NCI-H146 treated with DMSO at 0.1 percent for 48 hours (cell line): ENCODE measurements around the gene GLI3.

Experiments
- DNase-seq: peaks from one replicate; lab custom pipeline; 2025; ENCODE audit not compliant: unreplicated experiment; lab: John Stamatoyannopoulos, UW

GLI3 gene

DNA sequence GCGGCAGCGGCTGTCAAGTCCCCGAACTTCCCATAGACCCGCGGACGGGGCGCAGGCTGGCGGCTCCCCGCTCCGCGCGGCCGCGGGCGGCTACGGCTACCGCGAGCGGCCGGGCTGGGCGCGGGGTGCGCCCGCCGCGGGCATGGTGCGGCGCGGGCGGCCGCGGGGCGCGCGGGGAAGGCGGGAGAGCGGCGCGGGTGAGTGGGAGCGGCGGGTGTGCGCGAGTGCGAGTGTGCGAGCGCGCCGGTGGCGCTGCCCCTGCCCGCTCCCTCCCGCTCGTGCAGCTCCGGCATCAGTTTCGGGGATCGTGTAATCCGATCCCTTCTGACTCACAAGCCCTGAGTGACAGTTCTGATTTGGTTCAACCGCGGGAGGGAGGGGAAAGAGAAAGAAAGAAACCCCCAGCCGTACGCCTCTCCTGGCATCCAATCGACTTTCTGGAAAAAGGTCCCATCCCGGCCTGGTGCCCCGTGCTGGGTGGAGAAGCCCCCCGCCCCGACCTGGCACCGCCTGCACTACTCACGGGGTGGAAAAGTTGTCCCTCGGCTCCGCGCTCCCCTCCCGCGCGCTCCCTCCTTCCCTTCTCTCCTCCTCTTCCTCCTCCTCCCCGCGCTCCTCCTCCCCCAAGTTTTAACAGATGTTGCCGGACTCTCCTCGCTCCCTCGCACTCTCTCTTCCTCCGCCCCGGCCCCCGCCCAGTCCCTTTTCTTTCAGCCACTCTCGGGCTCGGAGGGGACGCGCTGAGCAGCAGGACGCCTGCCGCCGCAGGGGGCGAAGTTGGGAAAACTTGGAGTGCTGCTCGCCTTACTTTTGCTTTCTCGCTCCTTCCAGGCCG, at the start of gene GLI3:
TSS of gene GLI3 (minus strand) at position 234 of the 835 bp plus-strand sequence. CDS start 13,956 bp downstream, outside the sequence.
- DNase-seq = no peak

DNA sequence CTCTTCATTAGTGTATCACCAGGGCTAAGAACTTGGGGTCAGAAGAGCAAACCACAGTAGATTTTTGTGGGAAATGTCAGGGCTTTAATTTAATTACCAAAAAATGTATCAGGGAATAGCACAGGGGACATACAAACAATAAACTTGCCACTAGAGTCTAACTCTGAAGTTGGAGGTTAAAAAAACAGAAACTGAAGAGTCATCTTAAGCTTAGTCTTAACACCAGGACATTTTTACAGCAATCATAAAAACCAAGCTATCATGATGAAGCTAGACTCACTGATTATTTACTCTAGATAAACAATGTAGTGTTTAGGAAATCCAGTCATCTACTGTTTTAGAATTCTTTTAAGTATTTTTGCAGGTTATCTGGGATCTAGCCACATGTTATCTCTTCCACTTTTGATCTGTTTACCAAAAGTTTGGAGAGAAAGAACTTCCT, 48.4 kb upstream of the GLI3 start:
- DNase-seq = no peak

DNA sequence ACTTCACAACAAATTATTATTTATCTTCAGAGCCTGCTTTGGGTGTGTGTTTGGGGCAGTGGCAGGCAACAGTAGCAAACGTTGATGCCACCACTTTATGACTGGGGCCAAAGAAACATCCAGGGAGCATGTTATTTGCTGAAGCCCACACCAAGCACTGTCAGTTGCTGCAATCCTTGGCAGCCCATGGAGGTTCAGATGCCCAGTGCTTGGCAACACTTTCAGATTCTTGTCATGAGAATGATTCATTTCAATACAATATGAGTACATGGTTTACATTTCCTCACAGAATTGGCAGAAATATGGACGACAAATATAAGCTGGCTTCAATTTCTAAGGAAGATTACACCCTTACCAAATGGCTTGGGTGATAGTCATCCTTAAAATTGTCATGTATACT, 46.5 kb upstream of the GLI3 start:
- no peak for DNase-seq

DNA sequence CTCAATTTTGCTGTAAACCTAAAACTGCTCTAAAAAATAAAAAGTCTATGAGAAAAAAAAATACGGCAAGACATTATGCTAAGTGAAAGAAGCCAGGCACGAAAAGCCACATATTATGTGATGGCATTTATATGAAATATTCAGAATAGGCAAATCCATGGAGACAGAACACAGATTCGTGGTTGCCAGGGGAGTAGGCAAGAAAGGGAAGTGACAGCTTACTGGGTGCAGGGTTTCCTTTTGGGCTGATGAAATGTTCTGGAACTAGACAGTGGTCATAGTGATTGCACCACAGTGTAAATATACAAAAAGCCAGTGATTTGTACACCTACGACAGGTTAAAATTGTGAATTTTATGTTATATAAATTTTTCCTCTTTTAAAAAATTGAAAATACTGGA, 41.3 kb upstream of the GLI3 start:
- no peak for DNase-seq

DNA sequence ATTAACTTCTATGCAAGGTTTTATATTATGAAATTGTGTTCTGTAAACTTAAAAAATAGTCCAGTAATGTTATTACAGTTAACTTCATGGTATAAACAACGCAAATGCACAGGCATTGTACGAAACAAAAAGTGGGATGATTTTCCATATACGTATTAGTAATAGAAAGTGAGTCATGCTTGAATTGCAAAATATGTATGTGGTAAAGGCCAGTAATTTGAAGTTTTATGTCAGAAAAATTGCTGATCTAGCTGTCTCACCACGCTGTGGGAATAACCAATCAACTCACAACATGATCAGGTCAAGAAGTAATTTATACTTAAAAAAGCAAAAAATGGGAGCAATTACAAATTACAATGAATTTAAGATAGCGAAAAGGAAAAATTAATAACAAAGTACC, 37.0 kb upstream of the GLI3 start:
- DNase-seq = no peak

DNA sequence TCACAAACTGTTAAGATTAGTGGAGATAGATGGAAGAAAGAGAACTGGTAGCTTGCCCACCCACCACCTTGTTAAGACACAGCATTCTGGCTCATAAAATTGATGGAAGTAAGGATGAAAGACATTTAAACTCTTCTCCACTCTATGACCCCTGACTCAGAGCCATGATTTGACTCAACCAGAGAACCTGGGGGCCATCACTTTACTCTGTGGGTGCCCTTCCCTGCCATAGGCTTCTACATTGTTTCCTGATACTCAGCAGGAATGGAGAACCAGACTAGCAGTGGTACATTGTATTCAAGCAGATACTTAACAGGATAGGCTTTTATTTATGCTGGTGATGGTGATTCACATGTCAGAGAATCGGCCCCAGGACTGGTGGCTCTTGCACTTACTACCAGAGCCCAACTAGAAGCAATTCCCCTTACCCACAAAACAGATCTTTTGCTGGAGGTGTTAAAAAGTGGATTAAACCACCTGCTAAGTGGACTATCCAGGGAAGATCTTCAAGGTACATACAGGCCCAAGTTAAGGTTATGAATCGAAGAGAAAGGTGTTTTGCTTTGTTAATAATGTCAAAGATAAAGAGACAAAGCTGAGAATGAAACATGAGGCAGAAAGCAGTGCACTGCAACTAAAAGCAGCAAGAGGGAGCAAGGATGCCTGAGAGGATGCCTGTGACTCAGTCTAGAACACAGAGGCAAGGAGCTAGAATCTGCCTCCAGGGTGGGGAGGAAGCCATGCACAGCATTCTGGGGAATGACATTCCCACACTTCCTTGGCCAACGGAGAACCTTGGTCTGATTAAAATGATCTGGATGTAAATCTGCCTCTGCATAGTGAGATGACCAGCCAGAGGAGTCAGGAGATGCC, 36.0 kb upstream of the GLI3 start:
- DNase-seq = no peak

DNA sequence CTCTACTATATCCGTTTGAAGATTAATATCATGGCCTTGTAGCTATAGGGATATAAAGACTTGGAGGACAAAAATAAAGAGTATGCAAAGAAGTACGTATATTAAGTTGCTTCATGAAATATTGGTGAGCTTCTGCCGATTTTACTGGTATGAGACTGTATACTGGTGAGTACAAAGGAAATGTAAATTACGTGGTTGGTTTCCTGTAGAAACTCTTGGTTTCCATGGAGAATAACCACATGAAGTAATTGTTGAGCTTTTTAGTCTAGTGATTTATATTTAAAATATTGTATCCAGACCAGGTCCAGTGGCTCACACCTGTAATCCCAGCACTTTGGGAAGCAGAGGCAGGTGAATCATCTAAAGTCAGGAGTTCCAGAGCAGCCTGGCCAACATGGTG, 32.2 kb upstream of the GLI3 start:
- no peak for DNase-seq

DNA sequence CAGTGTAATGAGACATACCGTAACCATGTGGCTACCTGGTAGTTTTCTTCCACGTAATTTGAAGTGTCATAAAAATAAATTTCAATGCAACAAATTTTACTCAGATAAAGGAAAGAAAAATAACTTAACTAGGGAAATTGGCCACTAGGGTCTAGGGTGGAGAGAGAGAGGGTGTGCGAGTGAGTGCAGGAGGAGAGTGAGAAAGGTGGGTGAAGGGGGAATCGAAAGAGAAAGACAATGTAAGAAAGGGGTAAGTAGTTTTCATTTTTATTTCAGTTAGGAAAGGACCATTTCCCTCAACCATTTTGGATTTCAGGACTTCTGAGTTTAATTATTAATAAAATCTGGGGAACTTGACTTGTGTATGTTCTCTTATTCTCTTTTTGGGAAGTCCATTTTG, 27.7 kb upstream of the GLI3 start:
- no peak for DNase-seq

DNA sequence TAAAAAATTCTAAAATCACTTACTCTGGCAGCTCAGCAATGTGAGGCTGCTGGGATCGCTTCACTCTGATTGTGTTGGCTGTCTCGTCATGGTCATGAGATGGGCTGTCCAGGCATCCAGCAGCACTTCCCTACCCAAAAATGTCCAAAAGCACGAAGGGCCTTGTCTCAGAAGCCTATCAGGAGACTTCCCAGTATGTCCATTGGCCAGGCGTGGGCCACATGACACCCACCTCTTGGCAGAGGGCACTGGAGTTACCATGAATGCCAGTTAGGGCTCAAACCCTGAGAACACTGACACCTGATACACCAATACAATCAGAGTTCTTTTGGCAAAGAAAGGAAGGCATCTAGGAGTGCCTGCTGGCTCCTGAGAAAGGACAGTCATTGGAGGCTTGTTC, 27.0 kb upstream of the GLI3 start:
- DNase-seq = no peak

DNA sequence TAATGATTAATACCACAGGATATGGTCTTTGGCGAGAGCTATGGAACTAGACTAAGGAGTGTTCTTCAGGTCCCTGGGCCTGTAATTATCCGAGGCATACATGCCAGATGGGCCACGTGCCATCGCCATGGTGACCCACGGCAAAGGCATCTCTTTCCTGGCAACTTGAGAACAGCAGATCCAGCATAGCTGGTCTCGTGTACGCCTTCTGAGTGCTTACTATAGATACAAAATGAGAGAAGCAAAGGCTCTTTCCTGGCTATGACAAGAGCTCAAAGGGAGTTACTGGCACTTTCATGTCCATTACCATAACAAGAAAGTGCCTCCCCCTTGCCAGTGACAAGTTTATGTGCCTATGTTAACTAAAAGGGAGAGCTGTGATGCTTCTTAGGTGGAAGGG, 26.0 kb upstream of the GLI3 start:
- no peak for DNase-seq

DNA sequence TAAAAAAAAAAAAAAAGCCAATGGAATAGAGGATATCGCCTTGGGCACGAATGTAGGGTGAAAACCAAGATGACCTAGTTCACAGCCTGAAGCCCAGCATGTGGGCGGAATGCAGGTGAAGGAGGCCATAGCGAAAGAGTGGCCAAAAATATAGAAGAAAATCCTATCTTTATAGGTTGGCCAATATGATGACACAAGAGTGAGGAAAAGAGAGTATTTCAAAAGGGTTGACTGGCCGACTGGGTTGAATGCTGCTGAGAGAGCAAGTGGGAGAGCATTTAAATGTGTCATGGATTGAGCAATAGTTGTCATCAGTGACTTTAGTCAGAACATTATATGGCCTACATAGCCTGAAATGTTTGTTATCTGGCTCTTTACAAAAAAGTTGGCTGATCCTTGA, 17.2 kb upstream of the GLI3 start:
- no peak for DNase-seq

DNA sequence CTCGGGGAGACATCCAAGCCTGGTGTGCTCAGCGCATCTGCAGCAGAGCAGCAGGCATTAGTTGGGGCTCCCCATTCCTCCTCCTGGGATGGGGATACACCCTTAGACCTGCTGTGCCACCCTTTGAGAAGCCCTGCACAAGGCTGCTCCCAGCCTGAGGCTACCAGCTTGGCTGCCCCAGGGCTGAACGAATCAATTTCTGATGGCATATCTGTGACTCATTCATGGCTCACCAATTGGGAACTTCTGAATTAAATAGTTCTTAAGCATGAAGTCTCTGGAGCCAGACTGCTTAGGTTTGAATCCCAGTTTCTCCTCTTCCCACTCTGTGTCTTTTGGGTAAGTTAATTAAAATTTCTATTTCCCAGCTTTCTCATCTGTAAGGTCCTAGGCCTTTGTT, 16.3 kb upstream of the GLI3 start:
- no peak for DNase-seq

DNA sequence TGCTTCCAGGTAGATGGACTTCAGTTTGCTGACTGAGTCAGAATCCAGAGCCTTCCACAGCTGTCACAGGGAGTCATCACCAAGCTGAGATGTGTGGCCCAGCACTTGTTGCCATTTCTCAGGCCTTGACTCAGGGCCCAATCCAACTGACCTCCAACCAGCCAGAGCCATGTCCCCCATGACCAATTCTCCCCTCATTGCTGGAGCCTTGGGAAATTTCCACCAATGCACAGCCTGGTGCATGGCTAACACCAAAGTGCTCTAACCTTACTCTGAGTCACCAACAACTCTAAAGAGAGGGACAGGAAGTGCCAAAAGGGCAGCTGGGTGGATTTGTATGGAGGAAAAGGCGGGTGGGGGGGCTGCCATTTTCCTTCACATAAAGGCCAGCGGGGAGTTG, 13.4 kb upstream of the GLI3 start:
- DNase-seq = no peak

DNA sequence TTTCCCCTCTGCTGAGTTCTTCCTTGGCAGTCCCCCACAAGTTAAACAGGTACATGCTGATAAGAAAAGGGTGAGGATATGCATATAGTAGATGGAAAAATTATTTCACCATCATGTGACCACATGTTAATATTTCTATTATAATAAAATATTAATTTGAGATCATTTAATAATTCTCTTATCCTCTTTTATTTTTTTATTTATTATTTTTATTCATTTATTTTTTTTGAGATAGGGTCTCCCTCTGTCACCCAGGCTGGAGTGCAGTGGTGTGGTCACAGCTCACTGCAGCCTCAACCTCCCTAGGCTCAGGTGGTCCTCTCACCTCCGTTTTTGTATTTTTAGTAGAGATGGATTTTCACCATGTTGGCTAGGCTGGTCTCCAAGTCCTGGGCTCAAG, 11.6 kb upstream of the GLI3 start:
- no peak for DNase-seq

DNA sequence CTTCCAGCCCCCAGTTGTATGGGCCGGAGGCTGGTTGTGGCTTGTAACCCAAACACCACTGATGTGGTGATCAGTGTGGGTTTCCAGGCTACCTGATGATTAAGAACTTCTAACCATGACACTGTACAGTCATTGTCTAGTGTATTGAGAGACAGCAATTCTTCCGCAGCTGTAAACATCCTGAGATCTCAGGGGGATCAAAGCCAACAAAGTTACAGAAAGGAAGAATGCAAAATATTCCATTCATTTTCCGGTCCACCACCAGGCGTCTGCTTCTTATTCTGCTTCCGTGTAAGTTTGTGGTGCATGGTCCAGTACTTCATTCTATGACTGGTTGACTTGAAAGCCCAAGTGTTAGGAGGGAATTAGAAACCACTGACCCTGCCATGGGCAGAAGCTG, 10.3 kb upstream of the GLI3 start:
- no peak for DNase-seq

DNA sequence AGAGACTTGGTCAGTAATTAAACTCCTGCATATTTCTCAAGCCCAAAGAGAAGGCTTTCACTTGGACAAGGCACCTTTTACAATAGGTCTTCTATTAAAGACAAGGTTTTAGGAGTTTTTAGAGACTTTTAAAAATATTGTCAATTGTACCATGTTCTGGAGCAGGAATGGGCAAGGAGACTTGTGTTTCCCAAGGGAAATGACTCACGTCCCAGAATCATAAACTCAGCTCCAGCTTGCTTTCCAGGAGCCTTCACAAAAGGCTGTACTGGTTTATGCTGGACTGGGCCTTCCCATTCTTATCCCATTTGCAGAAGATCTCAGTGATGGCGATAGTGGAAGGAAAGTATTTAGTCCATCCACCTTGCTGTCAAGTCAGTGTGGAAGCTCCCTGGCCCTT, 7.8 kb upstream of the GLI3 start:
- no peak for DNase-seq

DNA sequence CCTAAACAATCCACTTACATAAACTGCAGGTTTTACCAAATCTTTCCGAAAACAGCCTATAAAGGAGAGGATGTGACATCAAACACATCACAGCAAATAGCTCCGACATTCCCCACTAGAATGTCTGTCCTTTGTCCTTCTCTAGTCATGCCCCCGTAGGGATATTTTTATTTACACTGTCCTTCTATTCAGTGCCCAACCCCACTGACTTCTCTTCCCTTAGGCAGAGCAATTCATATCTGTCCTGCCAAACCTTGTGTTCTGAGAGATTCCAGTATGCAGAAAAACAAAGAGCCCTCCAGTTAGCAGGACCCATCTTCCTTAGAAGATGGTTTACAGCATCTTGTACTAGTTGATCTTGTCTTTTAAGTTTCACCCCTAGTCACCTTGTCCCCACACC, 5.4 kb upstream of the GLI3 start:
- DNase-seq = no peak

DNA sequence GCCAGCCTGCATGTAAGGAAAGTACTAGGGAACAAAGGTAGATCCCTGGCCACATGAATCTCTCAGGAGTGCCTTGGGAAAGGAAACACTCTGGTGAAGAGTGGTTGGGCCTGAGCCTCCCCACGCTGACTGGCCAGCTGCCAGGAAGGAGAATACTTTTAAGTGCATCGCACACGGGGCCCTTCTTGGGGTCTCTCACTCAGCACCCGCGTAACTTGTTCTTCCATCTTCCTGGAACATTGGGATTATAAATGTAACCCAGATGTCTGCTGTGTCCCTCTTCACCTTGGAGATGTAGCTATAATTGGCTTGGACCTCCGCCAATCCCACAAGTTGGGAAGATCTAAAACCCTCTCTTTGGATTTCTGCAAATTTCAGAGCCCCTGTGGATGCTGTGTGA, 4.4 kb upstream of the GLI3 start:
- DNase-seq = no peak

DNA sequence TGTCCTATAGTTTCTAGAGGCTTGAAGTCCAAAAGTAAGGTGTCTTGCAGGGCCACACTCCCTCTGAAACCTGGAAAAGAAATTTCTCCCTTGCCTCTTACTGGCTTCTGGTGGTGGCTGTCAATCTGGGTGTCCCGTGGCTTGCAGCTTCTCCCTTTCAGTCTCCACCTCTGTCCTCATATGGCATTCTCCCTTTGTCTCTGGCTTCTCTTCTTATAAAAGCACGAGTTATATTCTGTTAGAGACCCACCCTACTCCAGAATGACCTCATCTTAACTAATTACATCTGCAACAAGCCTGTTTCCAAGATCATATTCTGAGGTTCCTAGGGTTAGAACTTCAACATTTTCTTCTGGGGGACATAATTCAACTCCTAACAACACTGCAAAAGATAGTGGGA, 3.4 kb upstream of the GLI3 start:
- DNase-seq = no peak

DNA sequence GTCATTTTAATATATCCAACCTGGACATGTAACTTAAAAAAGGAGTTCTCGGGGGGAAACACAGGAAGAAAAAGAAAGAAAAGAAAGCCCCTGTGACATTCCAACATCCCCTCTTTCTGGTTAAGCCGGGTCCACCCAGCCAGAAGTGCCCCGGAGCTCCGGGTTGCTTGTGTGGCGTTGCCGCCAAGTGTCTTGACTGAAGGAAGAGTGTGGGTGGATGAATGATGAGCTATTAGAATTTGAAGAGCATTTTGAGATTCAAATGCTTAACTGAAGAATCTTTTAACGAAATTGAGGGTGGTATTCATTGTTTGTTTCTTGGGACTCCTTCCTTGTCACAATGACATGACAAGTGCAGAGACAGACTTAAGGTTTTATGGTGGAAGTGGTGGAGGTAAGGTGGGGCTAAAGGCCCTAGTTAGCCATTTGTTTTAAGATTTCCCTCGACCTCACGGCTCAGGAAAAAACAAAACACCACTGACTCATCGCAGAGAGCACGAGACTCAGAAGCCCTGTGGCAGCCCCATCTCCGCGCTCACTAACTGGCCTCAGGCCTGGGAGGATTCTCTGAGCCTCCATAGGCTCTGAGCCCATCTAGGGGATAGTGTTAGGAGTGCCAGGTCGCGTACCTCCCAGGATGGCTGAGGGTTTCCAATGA, 1.8 kb upstream of the GLI3 start:
- DNase-seq = no peak

DNA sequence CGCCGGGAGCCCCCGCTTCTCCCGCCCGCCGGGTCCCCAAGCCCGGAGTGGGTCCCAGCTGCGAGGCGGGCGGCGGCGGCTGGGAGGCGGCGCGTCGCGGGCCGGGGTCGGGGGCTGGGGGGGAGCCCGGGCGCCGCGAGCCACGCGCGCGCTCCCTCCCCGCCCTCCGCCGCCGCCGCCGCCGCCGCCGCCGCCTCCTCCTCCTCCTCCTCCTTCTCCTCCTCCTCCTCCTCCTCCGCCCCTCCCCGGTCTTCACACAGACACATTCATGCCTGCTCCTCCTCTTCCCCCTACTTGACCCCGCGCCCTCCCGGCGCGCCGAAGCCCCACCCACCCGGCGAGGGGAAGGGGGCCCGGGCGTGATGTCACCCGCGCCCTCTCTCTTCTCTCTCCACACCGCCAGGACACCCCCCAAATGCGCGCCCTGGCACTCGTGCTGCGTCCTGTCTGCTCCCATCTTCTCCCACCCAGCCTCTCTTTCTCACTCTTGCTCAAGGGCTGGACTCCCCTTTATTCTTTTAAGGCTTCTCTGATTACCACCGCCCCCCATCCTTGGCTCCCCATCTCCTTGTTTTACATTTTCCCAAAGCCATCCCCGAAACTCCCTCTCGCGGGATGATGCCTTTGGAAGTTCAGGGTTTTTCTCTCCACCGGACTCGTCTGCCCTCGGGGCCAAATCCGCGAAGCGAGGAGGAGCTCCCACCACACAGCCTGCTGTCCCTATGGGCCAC, 967 bp upstream of the GLI3 start:
- DNase-seq = no peak
